Occipital lobe (tissue), 2 donors: Measurements from ENCODE around the gene ARMH3. TPM values are rescaled to one million over a fixed set of nuclear protein-coding genes. Genes with fewer than 3 reads are reported as not detected.

Experiments used
- DNase-seq: peaks from one replicate; lab custom pipeline; 2025; lab: John Stamatoyannopoulos, UW
- total RNA-seq: library from RNA; depleted of rRNA; stranded (reverse); fragments of >200 nt; gene quantifications from one replicate; pipeline ENCODE4 v1.2.3, GENCODE V29; 2014

The ARMH3 gene
- total RNA-seq, 1 donor from 2014 or later, result 25.1 TPM

GRCh38 chr10:101858723-101859500, 197.1 kb downstream of the ARMH3 start:
- no peak for DNase-seq

- no peak for DNase-seq
Measured at GRCh38 chr10:101857802-101858476, 198.0 kb downstream of the ARMH3 start.

GRCh38 chr10:101856626-101857025, 199.3 kb downstream of the ARMH3 start:
- DNase-seq, result no peak

GRCh38 chr10:101851411-101852116, 204.4 kb downstream of the ARMH3 start:
- DNase-seq, result no peak

- DNase-seq, result no peak
Measured at GRCh38 chr10:101850749-101851148, 205.2 kb downstream of the ARMH3 start.

GRCh38 chr10:101848894-101849351, 207.1 kb downstream of the ARMH3 start:
- DNase-seq, result no peak

GRCh38 chr10:101848408-101848807, 207.6 kb downstream of the ARMH3 start:
- DNase-seq, result no peak

- no peak for DNase-seq
Measured at GRCh38 chr10:101845893-101846292, 210.1 kb downstream of the ARMH3 start.

GRCh38 chr10:101843032-101844021, 212.6 kb downstream of the ARMH3 start, which contains the start of gene KCNIP2:
Gene KCNIP2 (minus strand): TSS chr10:101843800. CDS start chr10:101843568, 232 bp downstream.
- peak; percentile 24 for DNase-seq

GRCh38 chr10:101841826-101842225, 214.1 kb downstream of the ARMH3 start:
- no peak for DNase-seq

- DNase-seq, result peak; percentile 77
Measured at GRCh38 chr10:101840741-101841453, 215.1 kb downstream of the ARMH3 start.

- DNase-seq, result no peak
Measured at GRCh38 chr10:101840102-101840684, 215.8 kb downstream of the ARMH3 start.

GRCh38 chr10:101839416-101840063, 216.4 kb downstream of the ARMH3 start:
- peak; percentile 39 for DNase-seq

- no peak for DNase-seq
Measured at GRCh38 chr10:101839002-101839401, 217.0 kb downstream of the ARMH3 start.

- no peak for DNase-seq
Measured at GRCh38 chr10:101838416-101838970, 217.5 kb downstream of the ARMH3 start.

- no peak for DNase-seq
Measured at GRCh38 chr10:101837748-101838147, 218.2 kb downstream of the ARMH3 start.

- no peak for DNase-seq
Measured at GRCh38 chr10:101835362-101835761, 220.6 kb downstream of the ARMH3 start.

- DNase-seq, result no peak
Measured at GRCh38 chr10:101834341-101834740, 221.6 kb downstream of the ARMH3 start.

GRCh38 chr10:101833466-101833865, 222.5 kb downstream of the ARMH3 start:
- DNase-seq, result no peak
